ENCODE measurements around the gene EML3.
"Not testable (repeated sequence)": the region's sequence is repeated elsewhere in the genome, so short reads cannot be mapped to it uniquely, and the experiment has no call there.

EML3 gene

DNA sequence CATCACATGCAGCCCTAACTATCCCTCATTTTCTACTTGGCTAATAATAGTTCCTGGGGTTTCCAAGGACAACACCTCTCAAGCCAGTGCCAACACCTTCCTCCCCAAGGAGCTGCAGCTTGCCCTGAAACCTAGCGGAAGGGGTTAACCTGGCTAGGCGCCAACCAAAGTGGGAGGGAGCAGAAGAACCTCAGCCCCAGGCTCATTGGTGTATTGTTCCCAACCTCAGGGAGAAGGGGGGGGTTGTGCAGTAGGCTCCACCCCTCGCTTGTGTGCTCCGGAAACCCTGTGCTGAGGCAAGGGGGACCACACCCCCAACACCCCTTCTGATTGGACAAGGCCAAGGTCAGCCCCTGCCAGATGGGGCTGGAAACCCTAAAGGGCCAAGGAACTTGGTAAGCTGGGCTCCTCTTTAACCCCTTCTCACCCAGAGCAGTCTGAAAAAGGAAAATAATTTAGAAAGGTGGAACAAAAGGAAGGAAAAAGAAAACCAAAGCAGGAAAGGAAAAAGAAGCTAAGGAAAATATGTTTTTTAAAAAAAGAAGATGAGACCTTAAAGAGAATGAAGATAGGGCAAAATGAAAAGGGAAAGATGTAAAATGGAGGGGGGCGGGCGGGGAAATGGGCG, 13.4 kb downstream of the EML3 start:
- peak; percentile 99 for DNase-seq

DNA sequence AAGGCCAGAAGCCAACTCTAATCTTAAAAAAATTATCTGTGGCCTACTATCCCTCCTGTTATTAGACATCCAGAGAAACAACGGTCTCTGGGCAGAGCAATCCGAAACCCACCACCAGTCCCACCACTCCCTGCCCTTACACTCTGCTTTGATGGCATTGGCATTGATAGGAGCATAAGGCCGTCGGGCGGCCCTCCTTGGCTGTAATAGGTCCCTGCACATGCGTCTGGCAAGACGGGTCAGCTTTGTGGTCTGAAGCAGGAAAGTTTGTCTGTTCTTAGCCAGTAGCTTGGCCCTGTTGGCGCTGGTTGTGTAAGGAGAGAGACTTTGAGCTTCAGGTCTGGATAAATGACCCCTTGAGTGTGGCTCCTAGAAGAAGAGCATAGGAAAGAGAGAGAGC, 17.5 kb downstream of the EML3 start:
- no peak for DNase-seq

DNA sequence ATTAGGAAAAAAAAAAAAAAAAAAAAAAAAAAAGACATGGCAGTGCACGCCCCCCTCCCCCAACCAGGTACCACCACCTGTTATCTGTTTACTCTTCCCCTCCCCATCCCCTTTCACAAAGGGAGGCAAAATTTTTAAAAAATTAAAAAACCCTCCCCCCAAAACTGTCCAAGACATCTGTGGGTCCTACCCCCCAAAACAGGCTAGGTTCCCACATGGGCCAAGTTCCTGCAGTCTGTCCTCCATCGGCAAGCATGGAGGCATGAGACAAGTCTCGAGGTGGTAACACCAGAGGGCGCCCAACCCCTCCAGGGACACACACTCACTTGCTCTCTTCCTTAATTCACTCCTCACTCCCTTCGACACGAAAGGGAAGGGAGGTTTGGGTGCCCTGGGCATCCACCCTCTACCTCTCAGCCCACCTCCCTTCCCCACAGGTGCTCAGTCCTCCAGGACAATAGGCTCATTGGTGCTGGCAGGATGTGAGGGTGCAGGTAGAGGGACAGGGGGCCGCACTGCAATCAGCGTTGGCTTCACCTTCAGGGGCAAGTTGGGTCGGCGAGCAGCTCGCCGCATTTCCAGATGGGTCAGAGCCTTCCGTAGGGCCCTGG, 19.0 kb downstream of the EML3 start:
- DNase-seq, result peak; percentile 85

DNA sequence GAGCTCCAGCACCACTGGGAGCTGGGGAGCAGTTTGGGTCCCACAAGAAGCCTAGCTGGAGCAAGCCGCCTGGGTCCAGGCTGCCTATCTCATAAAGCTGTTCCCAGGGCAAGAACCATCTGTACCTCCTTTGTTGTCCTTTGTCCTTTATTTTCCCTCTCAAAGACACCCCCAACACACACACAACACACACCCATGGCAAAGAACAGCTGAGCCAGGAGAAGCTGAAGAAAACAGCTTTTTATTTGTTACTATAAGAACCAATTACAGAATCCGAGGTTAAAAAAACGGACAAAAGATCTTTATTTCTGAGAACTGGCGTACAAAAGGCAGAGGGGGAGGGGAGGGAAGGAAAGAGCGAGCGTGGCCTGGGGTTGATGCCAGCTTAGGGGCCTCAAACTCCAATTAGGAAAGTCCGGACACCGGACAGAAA, 19.6 kb downstream of the EML3 start:
- no peak for DNase-seq

DNA sequence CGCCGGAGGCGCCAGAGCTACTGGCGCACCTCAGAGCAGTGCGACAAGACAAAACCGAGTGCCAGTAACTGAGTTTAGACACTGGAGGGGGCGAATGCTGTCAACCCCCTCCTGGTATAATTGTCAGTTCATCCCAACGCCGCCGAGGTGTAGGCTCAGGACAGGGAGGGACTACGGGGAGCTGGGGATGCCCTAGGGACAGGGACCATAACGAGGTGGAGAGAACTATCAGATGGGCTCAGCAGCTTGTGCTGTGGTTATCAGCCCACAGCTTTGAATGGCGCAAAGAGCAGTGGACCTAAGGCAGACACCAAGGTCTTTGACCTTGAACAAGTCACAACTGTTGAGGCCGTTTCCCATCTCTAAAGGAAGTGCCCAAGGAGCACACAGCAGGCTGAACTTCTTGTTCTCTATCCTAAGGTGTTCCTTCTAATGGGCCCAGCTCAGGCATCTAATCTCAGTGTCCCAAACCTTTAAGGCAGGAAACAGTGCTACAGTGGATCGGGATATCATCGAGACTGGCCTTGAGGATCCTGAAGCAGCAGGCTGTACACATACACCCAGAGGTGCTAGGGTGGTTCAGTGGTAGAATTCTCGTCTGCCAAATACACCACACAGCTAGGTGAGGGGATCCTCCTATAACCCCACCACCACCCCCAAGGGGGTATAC, 20.3 kb downstream of the EML3 start:
- DNase-seq, result no peak

DNA sequence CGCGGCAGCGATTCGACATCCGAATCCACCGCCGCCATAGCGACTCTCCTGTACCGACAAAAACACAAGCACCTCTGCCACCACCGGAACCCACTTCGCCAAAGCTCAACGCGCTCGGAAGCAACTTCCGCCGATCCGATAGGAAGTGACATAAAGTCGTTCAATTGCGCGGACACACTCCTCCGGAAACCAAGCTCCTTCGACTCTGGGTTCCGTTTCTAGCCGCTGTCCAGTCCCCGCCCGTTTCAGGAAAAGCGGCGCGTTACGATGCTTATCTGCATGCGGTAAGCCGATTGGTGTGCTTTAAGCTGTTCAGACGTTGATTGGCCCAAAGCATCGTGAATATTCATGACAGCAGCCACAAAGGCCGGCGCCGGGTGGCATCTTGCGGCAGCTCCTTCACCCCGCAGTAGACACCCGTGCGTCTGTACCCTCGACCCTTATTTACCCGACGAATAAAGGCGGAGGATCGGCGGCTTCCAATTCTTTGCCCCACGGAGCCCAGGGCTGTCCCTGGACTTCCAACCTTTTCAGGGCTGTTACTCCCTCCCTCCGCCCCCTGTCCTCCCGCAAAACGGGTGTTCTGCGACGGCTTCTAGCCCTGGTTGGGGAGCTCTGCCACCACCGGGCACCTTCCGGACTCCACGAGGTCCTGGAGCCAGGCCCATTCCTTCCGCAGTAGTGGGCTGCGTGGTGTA, 21.0 kb downstream of the EML3 start, which contains the start of gene TUT1:
Gene TUT1, minus strand, starts transcription at position 76 of the 698 bp plus-strand sequence. Its CDS starts 38 bp downstream, at position 38.
- peak; percentile 100 for DNase-seq

DNA sequence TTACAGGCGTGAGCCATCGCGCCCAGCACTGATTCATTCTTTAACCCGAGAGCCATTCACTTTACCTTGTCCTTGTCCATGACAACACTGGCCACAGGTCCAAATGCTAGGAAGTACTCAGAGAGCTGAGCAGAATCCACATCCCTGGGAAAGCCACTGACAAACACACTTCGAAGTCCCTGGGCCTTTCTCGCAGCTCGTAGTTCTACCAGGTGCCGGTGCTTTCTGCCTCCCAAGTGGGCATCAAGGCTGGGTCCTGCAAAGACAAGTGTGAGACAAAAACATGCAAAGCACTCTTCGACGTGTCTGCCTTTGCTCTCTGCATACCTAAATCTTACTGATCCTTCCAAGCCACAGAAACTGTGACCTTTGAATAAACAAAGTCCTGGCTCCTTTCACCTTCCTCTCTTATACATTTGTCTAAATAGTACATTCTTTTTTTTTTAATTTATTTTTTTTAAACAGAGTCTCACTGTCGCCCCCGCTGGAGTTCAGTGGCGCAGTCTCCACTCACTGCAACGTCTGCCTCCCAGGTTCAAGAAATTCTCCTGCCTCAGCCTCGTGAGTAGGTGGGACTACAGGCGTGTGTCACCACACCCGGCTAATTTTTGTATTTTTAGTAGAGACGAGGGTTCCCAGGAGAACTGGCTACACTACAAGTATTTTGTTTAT, 23.5 kb downstream of the EML3 start:
- DNase-seq, result peak; percentile 13

DNA sequence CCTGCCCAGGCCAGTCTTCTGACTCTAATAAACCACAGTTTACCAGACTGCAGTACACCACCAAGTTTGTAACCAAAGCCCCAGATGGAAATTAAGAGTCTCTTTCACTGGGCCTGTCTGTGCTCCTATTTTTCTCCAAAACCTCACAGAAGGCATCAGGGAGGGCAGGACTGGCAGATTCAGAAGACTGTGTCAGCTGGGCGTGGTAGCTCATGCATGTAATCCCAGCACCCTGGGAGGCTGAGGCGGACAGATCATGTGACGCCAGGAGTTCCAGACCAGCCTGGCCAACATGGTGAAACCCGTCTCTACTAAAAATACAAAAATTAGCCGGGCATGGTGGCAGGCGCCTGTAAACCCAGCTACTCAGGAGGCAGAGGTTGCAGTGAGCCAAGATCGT, 27.2 kb downstream of the EML3 start:
- not testable (repeated sequence) for DNase-seq

DNA sequence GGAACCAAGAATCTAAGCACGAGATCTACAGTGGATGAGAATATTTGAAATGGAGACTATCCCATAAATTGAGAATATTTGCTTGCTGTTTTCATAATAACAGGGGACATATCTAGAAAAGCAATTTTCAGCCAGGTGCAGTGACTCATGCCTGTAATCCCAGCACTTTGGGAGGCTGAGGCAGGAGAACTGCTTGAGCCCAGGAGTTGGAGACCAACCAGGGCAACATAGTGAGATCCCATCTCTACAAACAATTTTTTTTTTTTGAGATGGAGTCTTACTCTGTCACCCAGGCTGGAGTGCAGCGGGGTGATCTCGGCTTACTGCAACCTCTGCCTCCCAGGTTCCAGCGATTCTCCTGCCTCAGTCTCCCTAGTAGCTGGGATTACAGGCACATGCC, 30.8 kb downstream of the EML3 start:
- DNase-seq, result not testable (repeated sequence)

DNA sequence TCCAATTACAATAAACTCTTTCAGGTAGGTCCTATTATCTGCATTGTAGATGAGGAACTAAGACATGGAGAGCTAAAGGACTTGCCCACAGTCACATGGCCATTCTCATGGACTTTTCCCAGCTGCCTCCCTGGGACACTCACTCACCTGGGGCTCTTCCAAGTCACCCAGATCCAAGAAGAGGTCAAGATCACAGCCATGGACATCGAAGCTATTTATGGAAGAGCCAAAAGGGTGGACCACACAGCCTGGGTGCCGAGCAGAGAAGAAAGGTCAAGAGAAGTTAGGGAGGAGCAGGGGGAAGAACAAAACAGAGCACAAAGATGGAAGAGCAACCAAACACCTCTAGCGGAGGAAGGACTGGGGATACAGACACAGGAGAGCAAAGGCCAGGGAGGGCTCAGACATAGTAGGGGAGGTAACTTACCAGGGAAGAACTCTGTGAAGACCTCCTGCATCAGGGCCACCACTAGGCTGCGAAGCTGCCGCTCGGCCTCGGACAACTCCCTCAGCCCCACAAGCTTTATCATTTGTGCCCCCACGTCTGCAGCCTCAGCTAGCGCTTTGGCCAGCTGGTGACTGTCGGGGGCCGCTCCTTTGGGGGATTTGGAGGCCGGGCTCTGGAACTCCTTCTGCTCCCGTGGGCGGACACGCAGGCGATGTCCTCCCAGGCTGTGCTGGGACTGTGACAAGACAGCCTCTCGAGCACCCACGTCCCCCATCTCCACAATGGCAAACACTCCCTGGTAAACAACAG, 31.4 kb downstream of the EML3 start:
- DNase-seq, result no peak

DNA sequence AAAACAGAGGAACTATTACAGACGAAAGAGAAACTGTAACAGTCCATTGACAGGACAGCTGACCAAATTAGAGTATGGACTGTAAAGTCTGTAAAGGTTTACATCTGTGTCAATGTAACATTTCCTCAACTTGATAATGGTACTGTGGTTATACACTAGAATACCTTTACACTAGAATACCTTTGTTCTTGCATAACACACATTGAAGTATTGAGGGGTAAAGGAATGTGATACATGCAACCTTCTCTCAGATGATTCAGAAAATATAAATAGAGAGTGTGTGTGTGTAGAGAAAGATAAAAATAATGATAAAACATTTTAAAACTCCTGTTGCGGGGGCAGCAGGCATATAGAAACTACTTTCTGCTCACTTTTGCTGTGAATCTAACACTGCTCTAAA, 33.3 kb downstream of the EML3 start:
- DNase-seq, result no peak

DNA sequence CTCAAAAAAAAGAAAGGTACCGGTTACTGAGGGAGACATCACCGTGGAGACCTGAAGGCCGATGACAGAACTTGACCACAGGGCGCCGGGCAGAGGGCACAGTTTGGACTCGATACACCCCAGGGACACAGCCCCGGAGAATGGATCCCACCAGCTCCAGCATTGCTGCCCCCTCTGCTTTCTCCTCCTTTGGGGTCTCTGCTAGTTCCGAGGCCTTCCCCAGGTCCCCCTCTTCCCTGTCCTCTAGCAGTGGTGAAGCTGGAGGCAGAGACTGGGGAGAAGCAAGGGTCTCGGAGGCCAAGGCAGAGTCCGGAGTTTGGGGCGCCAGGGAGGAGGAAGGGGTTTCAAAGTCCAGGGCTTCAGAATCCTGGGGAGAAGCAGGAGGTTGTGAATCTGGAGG, 34.0 kb downstream of the EML3 start:
- no peak for DNase-seq

DNA sequence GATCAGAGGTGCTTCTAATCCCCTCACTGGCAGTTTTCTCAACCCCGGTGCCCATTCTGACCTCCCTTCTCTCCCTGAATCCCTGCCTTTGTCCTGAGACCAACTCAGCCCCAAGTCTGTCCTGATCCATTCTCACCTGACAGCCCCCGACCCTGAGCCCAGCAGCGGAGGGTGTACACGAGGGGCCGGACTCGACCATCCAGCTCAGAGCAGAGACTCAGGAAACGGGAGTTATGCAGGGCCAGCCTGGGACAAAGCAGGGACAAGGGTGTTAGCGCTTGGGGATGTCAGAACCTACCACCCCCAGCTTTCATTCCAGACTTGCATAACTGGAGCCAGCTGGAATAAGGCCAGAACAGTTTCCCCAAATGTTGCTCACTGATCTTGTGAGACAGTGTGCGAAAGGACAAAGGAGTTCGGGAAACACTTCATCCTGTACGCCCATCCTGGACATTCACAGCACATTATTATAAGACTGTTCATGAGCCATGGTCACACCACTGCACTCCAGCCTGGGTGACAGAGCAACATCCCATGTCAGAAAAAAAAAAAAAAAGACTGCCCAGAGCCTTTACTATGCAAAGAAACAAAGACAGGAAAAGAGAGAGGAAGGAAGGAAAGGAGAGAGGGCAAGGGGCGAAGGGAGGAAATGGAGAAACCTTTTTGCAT, 35.4 kb downstream of the EML3 start:
- no peak for DNase-seq

DNA sequence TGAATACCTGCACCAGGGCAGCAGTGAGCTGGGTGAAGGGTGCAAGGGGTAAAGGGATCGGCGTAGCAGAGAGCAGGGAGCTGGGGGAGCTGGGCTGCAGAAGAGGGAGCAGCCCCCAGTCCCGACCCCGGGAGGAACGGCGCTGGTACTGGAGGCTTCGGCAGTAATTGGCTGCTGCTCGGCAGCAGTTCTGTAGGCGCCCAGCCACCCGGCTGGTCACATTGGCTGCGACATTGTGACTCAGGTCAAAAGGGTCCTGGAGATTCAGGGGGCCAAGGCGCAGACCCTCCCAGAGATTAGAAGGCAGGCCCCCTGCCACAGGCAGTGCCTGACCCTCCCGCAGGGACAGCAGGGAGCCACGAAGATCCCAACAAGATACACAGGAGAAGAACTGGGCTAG, 36.7 kb downstream of the EML3 start:
- no peak for DNase-seq

DNA sequence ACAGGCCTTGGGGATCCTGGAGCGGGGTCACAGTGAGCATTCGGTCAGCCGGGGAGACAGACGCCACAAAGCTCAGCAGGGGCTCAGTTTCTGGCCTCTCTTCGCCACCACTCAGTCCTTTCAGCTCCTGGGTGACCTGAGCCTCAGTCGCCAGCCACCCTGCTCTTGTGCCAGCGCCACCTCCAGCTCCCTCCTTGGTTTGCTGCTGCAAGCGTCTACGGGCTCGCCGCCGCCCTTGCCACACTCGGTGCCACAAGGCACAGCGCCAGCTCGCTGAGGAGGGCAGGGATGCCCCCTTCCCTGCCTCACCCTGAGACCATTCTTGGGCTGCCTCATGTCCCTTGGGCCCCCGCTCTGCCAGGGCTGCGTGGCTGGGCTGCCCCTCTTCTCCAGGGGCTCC, 37.4 kb downstream of the EML3 start:
- DNase-seq, result no peak

DNA sequence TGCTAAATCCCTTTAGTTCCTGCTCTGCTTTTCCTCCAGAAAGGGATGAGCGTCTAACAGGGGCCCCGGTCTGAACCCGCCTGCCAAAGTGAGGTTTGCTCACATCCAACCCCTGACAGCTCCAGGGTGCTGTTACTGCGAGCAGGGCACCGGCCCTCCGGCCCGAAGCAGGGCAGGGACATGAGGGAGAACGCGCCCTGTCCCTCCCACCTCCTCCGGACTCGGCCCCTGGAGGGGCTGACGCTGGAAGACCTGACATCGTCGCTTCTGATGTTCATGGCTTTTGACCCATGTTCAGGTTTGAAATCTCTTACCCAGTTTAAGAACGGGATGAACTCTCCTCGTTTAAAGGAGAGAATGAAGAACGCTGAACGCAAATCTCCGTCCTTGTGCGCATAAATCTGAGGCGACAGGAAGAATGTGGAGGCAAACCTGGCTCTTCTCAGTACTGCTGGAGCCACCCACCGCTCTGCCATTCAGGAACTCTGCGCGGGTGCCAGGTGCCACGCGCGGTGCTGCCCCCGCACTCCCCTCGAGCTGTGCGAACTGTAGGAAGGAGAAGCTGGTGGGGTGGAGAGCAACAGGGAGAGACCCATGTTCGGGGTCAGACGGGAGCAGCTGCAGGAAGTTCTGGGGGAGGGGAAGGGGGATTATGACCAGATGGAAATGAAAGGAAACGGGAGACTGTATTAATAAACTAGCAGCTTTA, 38.1 kb downstream of the EML3 start:
- DNase-seq, result peak; percentile 7

DNA sequence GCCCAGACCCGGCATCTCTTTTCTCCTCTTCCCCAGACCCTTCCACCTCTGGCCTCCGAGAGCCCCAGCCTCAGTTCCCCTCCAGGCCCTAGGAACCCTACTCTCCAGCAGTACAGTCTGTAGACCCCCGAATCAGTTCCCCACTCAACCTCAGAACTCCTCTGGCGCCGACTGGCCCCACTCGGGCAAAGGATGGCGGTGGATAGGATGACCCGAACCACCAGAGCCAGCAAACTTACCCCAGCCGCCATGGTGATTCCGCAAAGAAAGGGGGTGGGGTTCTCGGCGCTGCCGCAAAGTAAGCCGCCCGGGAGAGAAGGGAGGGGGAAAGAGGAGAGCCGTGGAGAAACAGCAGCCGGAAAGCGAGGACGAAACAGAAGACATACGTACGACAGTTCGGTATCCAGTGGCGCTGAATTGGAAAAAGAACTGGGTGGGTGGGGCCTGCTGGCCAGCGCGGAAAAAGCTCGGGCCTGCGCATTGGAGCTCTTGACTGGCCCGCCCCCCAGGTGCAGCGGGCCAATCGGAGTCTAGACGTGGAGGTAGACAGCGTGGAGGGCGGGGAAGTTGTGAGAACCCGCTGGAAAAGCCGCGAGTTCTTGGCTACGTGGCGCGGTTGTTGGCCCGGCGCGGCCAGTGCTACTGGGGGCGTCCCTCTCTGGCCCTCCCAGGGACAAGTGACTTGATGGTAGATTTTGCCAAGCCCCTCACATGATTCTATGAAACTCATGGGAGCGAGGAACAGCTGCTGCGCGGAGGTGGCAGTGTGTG, 38.8 kb downstream of the EML3 start, which contains the start of gene EEF1G:
Gene EEF1G, minus strand, starts transcription at position 300 of the 771 bp plus-strand sequence. Its CDS starts 49 bp downstream, at position 251.
- peak; percentile 100 for DNase-seq

DNA sequence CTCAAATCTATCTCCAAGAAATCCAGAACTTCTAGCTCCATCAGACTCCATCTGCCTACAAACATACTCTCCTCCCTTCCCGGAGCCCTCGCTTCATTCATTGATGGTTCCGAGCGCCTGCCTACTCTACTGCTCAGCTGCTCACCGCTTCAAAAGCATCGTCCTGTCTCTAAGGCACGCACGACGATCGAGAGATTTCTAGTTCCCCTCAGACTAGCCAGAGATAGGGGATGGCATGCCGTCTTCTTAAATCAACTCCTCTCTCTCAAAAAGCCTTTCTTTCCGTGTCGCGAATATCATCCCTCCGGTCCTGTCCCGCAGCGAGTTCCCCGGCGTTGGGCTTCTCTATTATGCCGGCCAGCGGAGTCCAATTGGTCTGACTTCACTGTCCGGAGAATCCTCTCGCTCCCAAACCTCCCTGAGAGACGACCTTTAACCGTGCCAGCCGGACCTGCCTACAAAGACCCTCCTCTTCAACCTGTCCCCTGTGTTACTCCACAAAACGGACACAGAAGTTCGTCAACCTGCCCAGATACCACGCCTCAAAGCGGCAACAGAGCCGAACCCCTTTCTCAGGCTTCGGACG, 39.5 kb downstream of the EML3 start:
- DNase-seq, result peak; percentile 18

DNA sequence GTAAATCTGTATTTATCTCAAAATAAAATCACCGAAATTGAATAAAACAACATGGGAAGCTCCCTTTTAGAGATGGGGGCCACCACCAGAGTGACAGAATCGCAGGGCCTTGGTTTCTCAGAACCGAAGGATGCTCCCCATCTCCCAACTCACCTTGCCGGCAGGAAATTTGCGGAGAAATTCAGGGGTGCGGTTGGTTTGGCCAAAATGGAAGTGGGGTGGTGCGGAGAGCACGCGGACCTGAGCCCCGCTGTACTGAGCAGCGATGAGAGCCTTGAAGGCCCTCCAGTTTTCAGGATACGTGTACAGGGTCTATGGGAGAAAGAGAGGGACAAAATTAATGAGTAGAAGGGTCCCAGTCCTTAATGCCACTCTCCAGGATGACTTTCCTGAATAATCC, 40.1 kb downstream of the EML3 start:
- no peak for DNase-seq

DNA sequence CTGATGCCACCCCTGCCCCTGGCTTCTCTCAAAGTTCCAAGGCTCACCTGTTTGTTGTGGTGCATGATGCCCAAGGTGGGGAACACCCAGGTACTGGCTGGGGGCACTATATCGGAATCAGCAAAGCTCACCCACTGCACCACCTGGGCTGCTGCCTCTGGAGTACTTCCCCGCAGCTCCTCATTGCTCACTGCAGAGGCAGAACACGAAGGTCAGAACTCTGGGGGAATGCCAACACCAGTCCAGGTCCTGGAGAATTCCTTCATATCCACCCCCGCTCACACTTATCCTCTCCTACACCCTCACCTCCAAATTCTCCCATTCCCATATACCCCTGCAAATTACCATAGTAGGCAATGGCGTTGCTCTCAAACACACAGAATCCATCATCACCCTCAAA, 41.1 kb downstream of the EML3 start:
- DNase-seq, result not testable (repeated sequence)

Data from MV-4-11 (cell line).